Thoracic aorta (tissue), 2 donors: ENCODE measurements around the gene NCKAP5. TPM values are rescaled to one million over a fixed set of nuclear protein-coding genes. Genes with fewer than 3 reads are reported as not detected.
A peak's percentile ranks its signal among the peaks of the same experiment; 100 is the strongest.

Source experiments
- ATAC-seq: fragments of 150-250 bp; one replicate; pipeline ENCODE4 v1.8.0; 2017; ENCODE audit warnings: low read depth; ENCODE audit not compliant: insufficient number of reproducible peaks, low FRiP score
- DNase-seq: peaks from one replicate; pipeline ENCODE4 v3.0.0-alpha.2; 2020; ENCODE audit warnings: low spot score
- H3K27ac ChIP-seq, 2 donors: fragments of 200-600 bp; sonication (generic); 1 replicate in 1 of 2; 2 replicates in 1 of 2; pipeline ENCODE4 v1.5.1; 2016; ENCODE audit warnings: mild to moderate bottlenecking in 2 of 2, moderate library complexity in 2 of 2
- H3K27me3 ChIP-seq: fragments of 200-600 bp; sonication (generic); replicated peaks from 2 replicates; pipeline ENCODE4 v1.6.0; 2016; ENCODE audit warnings: mild to moderate bottlenecking; ENCODE audit not compliant: insufficient read depth
- H3K36me3 ChIP-seq: fragments of 200-600 bp; sonication (generic); one replicate; pipeline ENCODE4 v1.5.1; 2016
- H3K4me1 ChIP-seq, 2 donors: fragments of 200-600 bp; sonication (generic); 1 replicate in 1 of 2; 2 replicates in 1 of 2; pipeline versions ENCODE4 v1.5.1 to v1.6.0; 2016; ENCODE audit warnings: low read depth in 2 of 2, mild to moderate bottlenecking in 1 of 2; ENCODE audit not compliant: control insufficient read depth in 1 of 2
- H3K4me3 ChIP-seq: fragments of 200-600 bp; sonication (generic); 2 replicates; pipeline ENCODE4 v1.5.1; 2016; ENCODE audit warnings: mild to moderate bottlenecking
- H3K9me3 ChIP-seq: fragments of 200-600 bp; sonication (generic); 2 replicates; pipeline ENCODE4 v1.5.1; 2016
- CTCF ChIP-seq: fragments of 200-600 bp; sonication (generic); IDR thresholded peaks from one replicate; pipeline ENCODE4 v1.5.1; 2019; ENCODE audit warnings: antibody characterized with exemption
- total RNA-seq, 2 donors: library from RNA; depleted of rRNA; stranded (reverse); fragments of >200 nt; gene quantifications; one replicate each; pipeline versions ENCODE4 v1.1.0 to v1.2.3, GENCODE V29; 2016

The NCKAP5 gene
- total RNA-seq, 2 donors from 2014 or later: 1.2 to 1.9 TPM

- no peak overlapping the region for H3K4me3 ChIP-seq
- H3K4me1 ChIP-seq: no peaks in the 10 kb centered on the region
- no peaks in the 10 kb centered on the region for H3K9me3 ChIP-seq
- DNase-seq: no peak
- H3K27me3 ChIP-seq: no peaks in the 10 kb centered on the region
- H3K36me3 ChIP-seq: no peaks in the 10 kb centered on the region
- H3K27ac ChIP-seq: no peak overlapping the region
- no peak for TF ChIP-seq CTCF
- no peak for ATAC-seq
Measured at GRCh38 chr2:133286326-133286922, 281.8 kb downstream of the NCKAP5 start.

DNA sequence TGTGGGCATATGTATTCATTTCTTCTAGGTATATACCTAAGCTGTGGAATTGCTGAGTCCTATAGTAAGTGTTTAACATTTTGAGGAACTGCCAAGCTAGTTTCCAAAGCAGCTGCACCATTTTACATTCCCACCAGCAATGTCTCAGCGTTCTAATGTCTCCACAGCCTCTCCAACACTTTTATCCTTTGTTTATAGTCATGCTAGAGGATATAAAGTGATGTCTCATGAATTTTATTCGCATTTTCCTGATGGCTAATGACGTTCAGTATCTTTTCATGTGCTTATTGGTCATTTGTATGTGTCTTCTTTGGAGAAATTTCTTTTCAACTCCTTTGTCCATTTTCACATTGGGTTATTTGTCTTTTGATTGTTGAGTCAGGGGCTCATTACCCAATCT lies 295.2 kb downstream of the NCKAP5 start:
- DNase-seq (no peak), ATAC-seq (no peak)
- Histone ChIP-seq H3K27ac (no peak overlapping the region), H3K27me3 (no peaks in the 10 kb centered on the region), H3K36me3 (no peaks in the 10 kb centered on the region), H3K4me1 (no peaks in the 10 kb centered on the region), H3K9me3 (no peaks in the 10 kb centered on the region), H3K4me3 (no peak overlapping the region)
- no peak for TF ChIP-seq CTCF

GRCh38 chr2:133271105-133271504 lies 297.2 kb downstream of the NCKAP5 start:
- no peak for TF ChIP-seq CTCF
- Histone ChIP-seq H3K27me3 (no peaks in the 10 kb centered on the region), H3K9me3 (no peaks in the 10 kb centered on the region), H3K36me3 (no peaks in the 10 kb centered on the region), H3K4me1 (no peaks in the 10 kb centered on the region), H3K4me3 (no peak overlapping the region), H3K27ac (no peak overlapping the region)
- DNase-seq (no peak), ATAC-seq (no peak)

GRCh38 chr2:133270550-133270949 lies 297.7 kb downstream of the NCKAP5 start:
- H3K27ac ChIP-seq: no peak overlapping the region
- TF ChIP-seq CTCF: no peak
- H3K27me3 ChIP-seq: no peaks in the 10 kb centered on the region
- H3K9me3 ChIP-seq: no peaks in the 10 kb centered on the region
- no peak for ATAC-seq
- H3K4me1 ChIP-seq: no peaks in the 10 kb centered on the region
- no peaks in the 10 kb centered on the region for H3K36me3 ChIP-seq
- no peak overlapping the region for H3K4me3 ChIP-seq
- no peak for DNase-seq

GRCh38 chr2:133266926-133267590 lies 301.2 kb downstream of the NCKAP5 start:
- Histone ChIP-seq H3K27me3 (no peaks in the 10 kb centered on the region), H3K4me3 (peak overlapping the region; percentile 53), H3K4me1 (no peaks in the 10 kb centered on the region), H3K36me3 (no peaks in the 10 kb centered on the region), H3K27ac (no peak overlapping the region), H3K9me3 (no peaks in the 10 kb centered on the region)
- TF ChIP-seq CTCF: no peak
- DNase-seq: no peak
- ATAC-seq: no peak
